Mesendoderm (in vitro differentiated cells): ENCODE data around the gene GABRR1.

Source experiments
- DNase-seq: peaks from one replicate; pipeline ENCODE4 v3.0.0; 2013
- H2AK5ac ChIP-seq: 2 replicates; pipeline ENCODE4 v1.6.1; 2013; ENCODE audit warnings: low read length, inconsistent platforms
- H2BK120ac ChIP-seq: 2 replicates; pipeline ENCODE4 v1.6.1; 2013; ENCODE audit warnings: low read depth, mild to moderate bottlenecking, low read length, moderate library complexity, mixed read lengths
- H2BK15ac ChIP-seq: replicated peaks from 2 replicates; pipeline ENCODE4 v1.6.1; 2013; ENCODE audit warnings: low read depth, mild to moderate bottlenecking, moderate library complexity
- H2BK5ac ChIP-seq: 2 replicates; pipeline ENCODE4 v1.6.1; 2013; ENCODE audit warnings: low read length, inconsistent platforms
- H3K18ac ChIP-seq: 2 replicates; pipeline ENCODE4 v1.6.1; 2013; ENCODE audit warnings: mild to moderate bottlenecking, low read length, mixed read lengths
- H3K23ac ChIP-seq: one replicate; pipeline ENCODE4 v1.6.1; 2013; ENCODE audit warnings: low read length
- H3K27ac ChIP-seq: 2 replicates; pipeline ENCODE4 v1.5.1; 2013; ENCODE audit warnings: low read depth, mild to moderate bottlenecking, inconsistent platforms, low read length, moderate library complexity
- H3K27me3 ChIP-seq: 2 replicates; pipeline ENCODE4 v1.6.1; 2013; ENCODE audit warnings: low read length, control low read depth, mild to moderate bottlenecking, inconsistent platforms; ENCODE audit not compliant: insufficient read depth, poor library complexity
- H3K36me3 ChIP-seq: 2 replicates; pipeline ENCODE4 v1.6.1; 2013; ENCODE audit warnings: low read length, inconsistent platforms; ENCODE audit not compliant: control insufficient read depth, insufficient read depth
- H3K4ac ChIP-seq: one replicate; pipeline ENCODE4 v1.6.1; 2013; ENCODE audit warnings: low read depth, mild to moderate bottlenecking, low read length, moderate library complexity
- H3K4me1 ChIP-seq: 2 replicates; pipeline ENCODE4 v1.6.1; 2013; ENCODE audit warnings: low read depth, low read length, inconsistent platforms; ENCODE audit not compliant: control insufficient read depth
- H3K4me2 ChIP-seq: 2 replicates; pipeline ENCODE4 v1.6.1; 2013; ENCODE audit warnings: low read length
- H3K4me3 ChIP-seq: 2 replicates; pipeline ENCODE4 v1.5.1; 2013; ENCODE audit warnings: mild to moderate bottlenecking, low read length
- H3K56ac ChIP-seq: one replicate; pipeline ENCODE4 v1.6.1; 2013; ENCODE audit warnings: low read length
- H3K79me1 ChIP-seq: 2 replicates; pipeline ENCODE4 v1.6.1; 2013; ENCODE audit warnings: low read length, inconsistent platforms
- H3K79me2 ChIP-seq: 2 replicates; pipeline ENCODE4 v1.6.1; 2013; ENCODE audit warnings: mild to moderate bottlenecking, low read length; ENCODE audit not compliant: control insufficient read depth, insufficient read depth
- H3K9ac ChIP-seq: 2 replicates; pipeline ENCODE4 v1.6.1; 2013; ENCODE audit warnings: low read length, inconsistent platforms
- H4K5ac ChIP-seq: one replicate; pipeline ENCODE4 v1.6.1; 2013; ENCODE audit warnings: low read length
- H4K8ac ChIP-seq: one replicate; pipeline ENCODE4 v1.6.1; 2013; ENCODE audit warnings: low read depth, mild to moderate bottlenecking, control low read depth, low read length, moderate library complexity
- WGBS: extraction: QIAGEN DNeasy Blood & Tissue Kit; methylation state at CpG from one replicate; pipeline ENCODE4 v1.1.7; 2013; ENCODE audit warnings: low lambda C conversion rate, missing lambda C conversion rate; ENCODE audit not compliant: insufficient coverage; ENCODE audit errors: extremely low coverage; 5-methylcytosine and 5-hydroxymethylcytosine counted together

Gene GABRR1

GRCh38 chr6:89200706-89201215 lies 16.4 kb downstream of the GABRR1 start:
- Histone ChIP-seq H2BK120ac (no peak overlapping the region), H2BK5ac (no peak overlapping the region), H3K79me2 (no peaks in the 10 kb centered on the region), H3K9ac (no peak overlapping the region), H3K4ac (no peak overlapping the region), H2AK5ac (no peak overlapping the region), H4K8ac (no peak overlapping the region), H3K79me1 (no peaks in the 10 kb centered on the region), H4K5ac (no peak overlapping the region), H3K56ac (no peak overlapping the region), H3K4me2 (no peak overlapping the region), H3K18ac (no peak overlapping the region), H2BK15ac (no peak overlapping the region), H3K27me3 (no peaks in the 10 kb centered on the region), H3K23ac (no peak overlapping the region), H3K36me3 (no peaks in the 10 kb centered on the region), H3K4me1 (no peaks in the 10 kb centered on the region), H3K4me3 (no peak overlapping the region), H3K27ac (no peak overlapping the region)
- WGBS, result no CpG with 5 or more reads among the region's 7 CpGs
- DNase-seq, result no peak

GRCh38 chr6:89199579-89199978 lies 17.6 kb downstream of the GABRR1 start:
- H3K27me3 ChIP-seq, result no peaks in the 10 kb centered on the region
- H2AK5ac ChIP-seq, result no peak overlapping the region
- no peak overlapping the region for H2BK120ac ChIP-seq
- WGBS, result no CpG with 5 or more reads among the region's 2 CpGs
- H3K4me1 ChIP-seq, result no peaks in the 10 kb centered on the region
- no peak overlapping the region for H2BK15ac ChIP-seq
- no peaks in the 10 kb centered on the region for H3K79me2 ChIP-seq
- no peak overlapping the region for H3K4me2 ChIP-seq
- H2BK5ac ChIP-seq, result no peak overlapping the region
- no peak overlapping the region for H4K5ac ChIP-seq
- no peak overlapping the region for H3K23ac ChIP-seq
- no peaks in the 10 kb centered on the region for H3K36me3 ChIP-seq
- H3K79me1 ChIP-seq, result no peaks in the 10 kb centered on the region
- H3K4me3 ChIP-seq, result no peak overlapping the region
- no peak overlapping the region for H3K18ac ChIP-seq
- H3K56ac ChIP-seq, result no peak overlapping the region
- no peak overlapping the region for H3K9ac ChIP-seq
- H3K4ac ChIP-seq, result no peak overlapping the region
- no peak for DNase-seq
- no peak overlapping the region for H3K27ac ChIP-seq
- no peak overlapping the region for H4K8ac ChIP-seq

- H3K23ac ChIP-seq, result no peak overlapping the region
- no peak overlapping the region for H3K9ac ChIP-seq
- no peak overlapping the region for H2BK5ac ChIP-seq
- no peak overlapping the region for H3K4me3 ChIP-seq
- no peaks in the 10 kb centered on the region for H3K36me3 ChIP-seq
- H2BK15ac ChIP-seq, result no peak overlapping the region
- no peaks in the 10 kb centered on the region for H3K79me1 ChIP-seq
- H4K5ac ChIP-seq, result no peak overlapping the region
- DNase-seq, result peak; percentile 31
- H3K4me2 ChIP-seq, result no peak overlapping the region
- H3K18ac ChIP-seq, result no peak overlapping the region
- H4K8ac ChIP-seq, result no peak overlapping the region
- WGBS, result no CpG with 5 or more reads among the region's 7 CpGs
- H3K27me3 ChIP-seq, result no peaks in the 10 kb centered on the region
- no peak overlapping the region for H3K4ac ChIP-seq
- H3K79me2 ChIP-seq, result no peaks in the 10 kb centered on the region
- no peaks in the 10 kb centered on the region for H3K4me1 ChIP-seq
- no peak overlapping the region for H2BK120ac ChIP-seq
- no peak overlapping the region for H3K27ac ChIP-seq
- H3K56ac ChIP-seq, result no peak overlapping the region
- no peak overlapping the region for H2AK5ac ChIP-seq
Measured at GRCh38 chr6:89198235-89198634, 18.9 kb downstream of the GABRR1 start.

- no peak for DNase-seq
- H3K79me2 ChIP-seq, result no peaks in the 10 kb centered on the region
Measured at GRCh38 chr6:89197141-89197540, 20.0 kb downstream of the GABRR1 start.

GRCh38 chr6:89194559-89194958 lies 22.6 kb downstream of the GABRR1 start:
- no peak overlapping the region for H3K4ac ChIP-seq
- no peaks in the 10 kb centered on the region for H3K79me1 ChIP-seq
- H4K5ac ChIP-seq, result no peak overlapping the region
- no peaks in the 10 kb centered on the region for H3K4me1 ChIP-seq
- H3K4me2 ChIP-seq, result no peak overlapping the region
- no peak overlapping the region for H3K23ac ChIP-seq
- no peak overlapping the region for H2BK15ac ChIP-seq
- no peaks in the 10 kb centered on the region for H3K36me3 ChIP-seq
- no peaks in the 10 kb centered on the region for H3K27me3 ChIP-seq
- H2BK120ac ChIP-seq, result no peak overlapping the region
- WGBS, result no CpG with 5 or more reads among the region's 1 CpG
- no peak overlapping the region for H3K27ac ChIP-seq
- H3K18ac ChIP-seq, result no peak overlapping the region
- no peak overlapping the region for H2BK5ac ChIP-seq
- H3K79me2 ChIP-seq, result no peaks in the 10 kb centered on the region
- DNase-seq, result no peak
- H3K9ac ChIP-seq, result no peak overlapping the region
- no peak overlapping the region for H3K56ac ChIP-seq
- no peak overlapping the region for H4K8ac ChIP-seq
- H2AK5ac ChIP-seq, result no peak overlapping the region
- H3K4me3 ChIP-seq, result no peak overlapping the region

More at GRCh38 chr6:89197141-89197540, 20.0 kb downstream of the GABRR1 start:
- Histone ChIP-seq H3K23ac (no peak overlapping the region), H3K56ac (no peak overlapping the region), H2AK5ac (no peak overlapping the region), H3K4ac (no peak overlapping the region), H3K4me1 (no peaks in the 10 kb centered on the region), H3K4me2 (no peak overlapping the region), H3K36me3 (no peaks in the 10 kb centered on the region), H3K4me3 (no peak overlapping the region), H2BK15ac (no peak overlapping the region), H4K8ac (no peak overlapping the region), H2BK5ac (no peak overlapping the region), H3K27me3 (no peaks in the 10 kb centered on the region), H3K9ac (no peak overlapping the region), H3K27ac (no peak overlapping the region), H3K79me1 (no peaks in the 10 kb centered on the region), H2BK120ac (no peak overlapping the region), H4K5ac (no peak overlapping the region), H3K18ac (no peak overlapping the region)
- WGBS, result no CpG with 5 or more reads among the region's 4 CpGs

- Histone ChIP-seq H3K36me3 (no peaks in the 10 kb centered on the region), H3K79me2 (no peaks in the 10 kb centered on the region), H3K4me1 (no peaks in the 10 kb centered on the region), H3K4me3 (no peak overlapping the region), H3K27ac (no peak overlapping the region), H3K27me3 (no peaks in the 10 kb centered on the region), H3K4ac (no peak overlapping the region), H4K5ac (no peak overlapping the region), H2BK120ac (no peak overlapping the region), H2AK5ac (no peak overlapping the region), H3K23ac (no peak overlapping the region), H3K56ac (no peak overlapping the region), H2BK5ac (no peak overlapping the region), H3K9ac (no peak overlapping the region), H3K18ac (no peak overlapping the region), H4K8ac (no peak overlapping the region), H3K4me2 (no peak overlapping the region), H3K79me1 (no peaks in the 10 kb centered on the region), H2BK15ac (no peak overlapping the region)
- WGBS, result no CpG with 5 or more reads among the region's 5 CpGs
- no peak for DNase-seq
Measured at GRCh38 chr6:89190741-89191140, 26.4 kb downstream of the GABRR1 start.
